ENCODE data around the gene TST. TPM values are rescaled to one million over a fixed set of nuclear protein-coding genes. Genes with fewer than 3 reads are reported as not detected.

The TST gene
- total RNA-seq, 1 donor from 2014 or later, result 10.4 TPM

DNA sequence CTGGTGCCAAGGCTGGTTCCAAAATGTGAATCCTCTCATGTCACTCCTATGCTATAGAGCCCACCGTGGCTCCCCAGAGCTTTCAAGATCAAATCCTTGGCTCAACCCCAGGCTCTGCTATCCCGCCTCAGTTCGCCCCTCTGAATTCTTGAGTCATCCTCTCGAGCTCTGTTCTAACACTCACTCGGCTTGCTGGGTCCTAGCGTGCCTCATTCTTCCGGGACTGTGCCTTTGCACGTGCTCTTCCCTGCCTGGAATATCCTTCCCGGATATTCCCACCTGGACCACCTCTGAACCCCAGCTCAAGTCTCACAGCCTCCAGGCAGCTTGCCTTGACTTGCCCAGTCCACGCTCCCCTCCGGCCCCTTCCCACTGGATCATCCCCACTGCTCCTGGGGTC is 45.3 kb upstream of the TST start:
- peaks cover 4% of the 10 kb centered on the region for H3K27me3 Mint-ChIP-seq (ENCODE audit: unreplicated experiment)
- no peak overlapping the region for H3K27ac Mint-ChIP-seq (ENCODE audit: unreplicated experiment)
- peaks cover 7% of the 10 kb centered on the region for H3K4me1 Mint-ChIP-seq (ENCODE audit: low read depth, unreplicated experiment)
- TF ChIP-seq, protein P1, sequence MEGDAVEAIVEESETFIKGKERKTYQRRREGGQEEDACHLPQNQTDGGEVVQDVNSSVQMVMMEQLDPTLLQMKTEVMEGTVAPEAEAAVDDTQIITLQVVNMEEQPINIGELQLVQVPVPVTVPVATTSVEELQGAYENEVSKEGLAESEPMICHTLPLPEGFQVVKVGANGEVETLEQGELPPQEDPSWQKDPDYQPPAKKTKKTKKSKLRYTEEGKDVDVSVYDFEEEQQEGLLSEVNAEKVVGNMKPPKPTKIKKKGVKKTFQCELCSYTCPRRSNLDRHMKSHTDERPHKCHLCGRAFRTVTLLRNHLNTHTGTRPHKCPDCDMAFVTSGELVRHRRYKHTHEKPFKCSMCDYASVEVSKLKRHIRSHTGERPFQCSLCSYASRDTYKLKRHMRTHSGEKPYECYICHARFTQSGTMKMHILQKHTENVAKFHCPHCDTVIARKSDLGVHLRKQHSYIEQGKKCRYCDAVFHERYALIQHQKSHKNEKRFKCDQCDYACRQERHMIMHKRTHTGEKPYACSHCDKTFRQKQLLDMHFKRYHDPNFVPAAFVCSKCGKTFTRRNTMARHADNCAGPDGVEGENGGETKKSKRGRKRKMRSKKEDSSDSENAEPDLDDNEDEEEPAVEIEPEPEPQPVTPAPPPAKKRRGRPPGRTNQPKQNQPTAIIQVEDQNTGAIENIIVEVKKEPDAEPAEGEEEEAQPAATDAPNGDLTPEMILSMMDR (IDR thresholded peaks at IDR 0.05; ENCODE audit: partially characterized antibody, unreplicated experiment), result no peak
- peaks cover 3% of the 10 kb centered on the region for H3K9me3 Mint-ChIP-seq (ENCODE audit: unreplicated experiment)
- H3K4me3 Mint-ChIP-seq (ENCODE audit: unreplicated experiment), result no peak overlapping the region
- no peak for DNase-seq
- H3K36me3 Mint-ChIP-seq (ENCODE audit: unreplicated experiment), result no peaks in the 10 kb centered on the region

- H3K4me1 Mint-ChIP-seq (ENCODE audit: low read depth, unreplicated experiment), result peaks cover 7% of the 10 kb centered on the region
- no peaks in the 10 kb centered on the region for H3K36me3 Mint-ChIP-seq (ENCODE audit: unreplicated experiment)
- H3K27ac Mint-ChIP-seq (ENCODE audit: unreplicated experiment), result no peak overlapping the region
- no peak overlapping the region for H3K4me3 Mint-ChIP-seq (ENCODE audit: unreplicated experiment)
- TF ChIP-seq, protein P1 (IDR thresholded peaks at IDR 0.05; ENCODE audit: partially characterized antibody, unreplicated experiment), result no peak
- H3K27me3 Mint-ChIP-seq (ENCODE audit: unreplicated experiment), result peaks cover 4% of the 10 kb centered on the region
- no peak for DNase-seq
- H3K9me3 Mint-ChIP-seq (ENCODE audit: unreplicated experiment), result peaks cover 2% of the 10 kb centered on the region
These were observed 44.5 kb upstream of the TST start for GRCh38 chr22:37063431-37064420.

GRCh38 chr22:37062702-37063381 is 43.6 kb upstream of the TST start:
- Mint-ChIP-seq H3K4me3 (ENCODE audit: unreplicated experiment) (no peak overlapping the region), H3K9me3 (ENCODE audit: unreplicated experiment) (peaks cover 2% of the 10 kb centered on the region), H3K4me1 (ENCODE audit: low read depth, unreplicated experiment) (peaks cover 7% of the 10 kb centered on the region), H3K36me3 (ENCODE audit: unreplicated experiment) (peaks cover 1% of the 10 kb centered on the region), H3K27ac (ENCODE audit: unreplicated experiment) (no peak overlapping the region), H3K27me3 (ENCODE audit: unreplicated experiment) (peaks cover 4% of the 10 kb centered on the region)
- peak; percentile 16 for DNase-seq
- TF ChIP-seq, protein P1 (IDR thresholded peaks at IDR 0.05; ENCODE audit: partially characterized antibody, unreplicated experiment), result no peak

GRCh38 chr22:37062376-37062675 is 43.1 kb upstream of the TST start:
- Mint-ChIP-seq H3K36me3 (ENCODE audit: unreplicated experiment) (peaks cover 6% of the 10 kb centered on the region), H3K27me3 (ENCODE audit: unreplicated experiment) (peaks cover 4% of the 10 kb centered on the region), H3K27ac (ENCODE audit: unreplicated experiment) (no peak overlapping the region), H3K9me3 (ENCODE audit: unreplicated experiment) (peaks cover 2% of the 10 kb centered on the region), H3K4me1 (ENCODE audit: low read depth, unreplicated experiment) (peaks cover 7% of the 10 kb centered on the region), H3K4me3 (ENCODE audit: unreplicated experiment) (no peak overlapping the region)
- peak; percentile 10 for DNase-seq
- TF ChIP-seq, protein P1 (IDR thresholded peaks at IDR 0.05; ENCODE audit: partially characterized antibody, unreplicated experiment), result no peak
